Breast epithelium (tissue), 3 donors: ENCODE results near the gene CDC123.

ENCODE experiments used
- CTCF ChIP-seq, 3 donors: fragments of 450-650 bp; IDR thresholded peaks; one replicate each; pipeline ENCODE4 v1.5.1; 2016 to 2017; ENCODE audit warnings: antibody characterized with exemption in 3 of 3, mild to moderate bottlenecking in 3 of 3, moderate library complexity in 3 of 3
- POLR2A ChIP-seq: fragments of 450-650 bp; IDR thresholded peaks from one replicate; pipeline ENCODE4 v1.6.1; 2016; ENCODE audit warnings: antibody characterized with exemption, mild to moderate bottlenecking, moderate library complexity
- POLR2AphosphoS5 ChIP-seq, 3 donors: sonication (generic); formaldehyde crosslinking; IDR thresholded peaks; one replicate each; pipeline ENCODE4 v1.6.1; 2017; ENCODE audit warnings: antibody characterized with exemption in 3 of 3

- TF ChIP-seq POLR2AphosphoS5 (IDR thresholded peaks at IDR 0.05) (no peak), CTCF (IDR thresholded peaks at IDR 0.05) (no peak), POLR2A (no peak)
Measured at GRCh38 chr10:12235116-12235694, 39.2 kb downstream of the CDC123 start.
